ENCODE results near the gene LEUTX.
"Not testable (repeated sequence)": the region's sequence is repeated elsewhere in the genome, so short reads cannot be mapped to it uniquely, and the experiment has no call there.

Gene LEUTX

GRCh38 chr19:39778763-39779162 lies at the start of gene LEUTX:
TSS of gene LEUTX (plus strand) at chr19:39778854. CDS start at chr19:39778921, 67 bp downstream.
- no peak for DNase-seq (ENCODE audit: low spot score)

GRCh38 chr19:39729594-39729993 lies 49.1 kb upstream of the LEUTX start:
- DNase-seq (ENCODE audit: low spot score): no peak

- DNase-seq (ENCODE audit: low spot score): no peak
Measured at GRCh38 chr19:39731685-39732084, 47.0 kb upstream of the LEUTX start.

GRCh38 chr19:39733841-39734240 lies 44.8 kb upstream of the LEUTX start:
- DNase-seq (ENCODE audit: low spot score): no peak

GRCh38 chr19:39735688-39736087 lies 43.0 kb upstream of the LEUTX start:
- DNase-seq (ENCODE audit: low spot score): no peak

GRCh38 chr19:39736088-39736487 lies 42.6 kb upstream of the LEUTX start:
- no peak for DNase-seq (ENCODE audit: low spot score)

- no peak for DNase-seq (ENCODE audit: low spot score)
Measured at GRCh38 chr19:39737351-39737750, 41.3 kb upstream of the LEUTX start.

- DNase-seq (ENCODE audit: low spot score): no peak
Measured at GRCh38 chr19:39737891-39738290, 40.8 kb upstream of the LEUTX start, which contains the start of gene CLC. TSS of gene CLC (minus strand) at chr19:39738029. CDS start at chr19:39737952, 77 bp downstream.

- DNase-seq (ENCODE audit: low spot score): no peak
Measured at GRCh38 chr19:39738814-39739213, 39.8 kb upstream of the LEUTX start.

GRCh38 chr19:39740395-39740794 lies 38.3 kb upstream of the LEUTX start:
- DNase-seq (ENCODE audit: low spot score): no peak

- DNase-seq (ENCODE audit: low spot score): no peak
Measured at GRCh38 chr19:39745643-39746042, 33.0 kb upstream of the LEUTX start.

- DNase-seq (ENCODE audit: low spot score): no peak
Measured at GRCh38 chr19:39746836-39747529, 31.7 kb upstream of the LEUTX start.

GRCh38 chr19:39749981-39750380 lies 28.7 kb upstream of the LEUTX start:
- no peak for DNase-seq (ENCODE audit: low spot score)

- DNase-seq (ENCODE audit: low spot score): no peak
Measured at GRCh38 chr19:39752390-39752789, 26.3 kb upstream of the LEUTX start.

GRCh38 chr19:39752795-39753194 lies 25.9 kb upstream of the LEUTX start:
- DNase-seq (ENCODE audit: low spot score): no peak

- no peak for DNase-seq (ENCODE audit: low spot score)
Measured at GRCh38 chr19:39754544-39754943, 24.1 kb upstream of the LEUTX start.

- DNase-seq (ENCODE audit: low spot score): no peak
Measured at GRCh38 chr19:39754971-39755370, 23.7 kb upstream of the LEUTX start.

- DNase-seq (ENCODE audit: low spot score): no peak
Measured at GRCh38 chr19:39759457-39760184, 19.0 kb upstream of the LEUTX start.

GRCh38 chr19:39761851-39762250 lies 16.8 kb upstream of the LEUTX start:
- not testable (repeated sequence) for DNase-seq (ENCODE audit: low spot score)

- peak; percentile 22 for DNase-seq (ENCODE audit: low spot score)
Measured at GRCh38 chr19:39765091-39766076, 13.3 kb upstream of the LEUTX start.

- no peak for DNase-seq (ENCODE audit: low spot score)
Measured at GRCh38 chr19:39768334-39768733, 10.3 kb upstream of the LEUTX start.

GRCh38 chr19:39768786-39769185 lies 9.9 kb upstream of the LEUTX start:
- no peak for DNase-seq (ENCODE audit: low spot score)

Measured in COLO829 (cell line).